ENCODE results near the gene SLC38A5. TPM values are rescaled to one million over a fixed set of nuclear protein-coding genes. Genes with fewer than 3 reads are reported as not detected.

SLC38A5 gene
- polyA plus RNA-seq, 2 of the 4 experiments (the other 2 are of a cell fraction) = 0.32 to 0.36 TPM

DNA sequence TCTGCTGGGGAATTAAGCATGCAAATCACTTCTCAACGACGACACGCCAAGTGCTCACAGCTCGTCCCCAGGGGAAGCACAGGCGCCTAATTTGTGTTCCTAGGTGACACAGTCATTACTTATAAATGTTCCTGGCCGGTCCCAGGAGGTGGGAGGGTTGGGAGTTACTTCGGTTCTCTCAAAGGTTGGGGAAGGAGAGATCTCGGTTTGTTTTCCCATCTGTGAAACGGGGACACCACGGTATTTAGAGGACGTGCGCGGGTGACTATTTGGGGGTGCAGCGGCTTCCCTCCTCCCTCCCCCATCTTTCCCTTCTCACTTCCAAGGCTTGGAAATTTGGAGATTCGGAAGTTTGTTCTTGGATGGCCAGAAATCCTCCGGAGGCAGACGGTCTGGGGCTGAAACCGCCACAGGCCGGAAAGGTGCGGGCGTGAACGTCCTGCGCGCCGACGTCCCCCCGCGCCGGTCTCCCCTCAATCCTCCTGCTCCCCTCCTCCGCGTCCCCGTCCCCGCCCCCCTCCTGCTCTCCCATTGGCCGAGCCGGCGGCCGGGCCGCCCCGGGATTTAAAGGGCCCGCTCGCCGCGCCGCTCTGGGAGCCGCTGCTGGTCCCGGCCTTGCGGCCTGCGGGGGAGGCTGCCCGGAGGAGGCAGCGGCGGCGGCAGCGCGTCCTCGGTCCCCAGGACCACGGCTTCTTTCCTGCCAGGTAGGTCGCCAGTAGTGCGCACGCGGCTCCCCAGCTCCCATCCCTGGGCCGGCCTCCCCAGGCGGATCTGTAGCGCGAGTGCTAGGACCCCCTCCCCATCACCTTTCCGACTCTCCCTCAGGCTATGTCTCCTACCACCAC, 38.6 kb upstream of the SLC38A5 start, which contains the start of gene PORCN:
PORCN (plus strand) TSS at position 593 of the 845 bp plus-strand sequence. CDS start 829 bp downstream, outside the sequence.
- TF ChIP-seq PHF8 (IDR thresholded peaks at IDR 0.05; ENCODE audit: borderline replicate concordance, low read depth) (peak; percentile 67), POLR2A (IDR thresholded peaks at IDR 0.05; ENCODE audit: low read length) (peak; percentile 64), TP53 (CRISPR knock-in tag; IDR thresholded peaks at IDR 0.05) (no peak), ESRRA (IDR thresholded peaks at IDR 0.05; ENCODE audit: borderline replicate concordance, low read length) (no peak), JUN (IDR thresholded peaks at IDR 0.05) (peak in 1 of 2 experiments; percentile 50; a peak in 1 of 5 replicates), ZC3H11A (IDR thresholded peaks at IDR 0.05) (no peak), FOSB (CRISPR knock-in tag; IDR thresholded peaks at IDR 0.05) (no peak)
- TF ChIP-seq, protein P1, sequence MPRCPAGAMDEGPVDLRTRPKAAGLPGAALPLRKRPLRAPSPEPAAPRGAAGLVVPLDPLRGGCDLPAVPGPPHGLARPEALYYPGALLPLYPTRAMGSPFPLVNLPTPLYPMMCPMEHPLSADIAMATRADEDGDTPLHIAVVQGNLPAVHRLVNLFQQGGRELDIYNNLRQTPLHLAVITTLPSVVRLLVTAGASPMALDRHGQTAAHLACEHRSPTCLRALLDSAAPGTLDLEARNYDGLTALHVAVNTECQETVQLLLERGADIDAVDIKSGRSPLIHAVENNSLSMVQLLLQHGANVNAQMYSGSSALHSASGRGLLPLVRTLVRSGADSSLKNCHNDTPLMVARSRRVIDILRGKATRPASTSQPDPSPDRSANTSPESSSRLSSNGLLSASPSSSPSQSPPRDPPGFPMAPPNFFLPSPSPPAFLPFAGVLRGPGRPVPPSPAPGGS (IDR thresholded peaks at IDR 0.05) = peak; percentile 36; the same call in 1 of the 3 replicates
- TF ChIP-seq, protein P2, sequence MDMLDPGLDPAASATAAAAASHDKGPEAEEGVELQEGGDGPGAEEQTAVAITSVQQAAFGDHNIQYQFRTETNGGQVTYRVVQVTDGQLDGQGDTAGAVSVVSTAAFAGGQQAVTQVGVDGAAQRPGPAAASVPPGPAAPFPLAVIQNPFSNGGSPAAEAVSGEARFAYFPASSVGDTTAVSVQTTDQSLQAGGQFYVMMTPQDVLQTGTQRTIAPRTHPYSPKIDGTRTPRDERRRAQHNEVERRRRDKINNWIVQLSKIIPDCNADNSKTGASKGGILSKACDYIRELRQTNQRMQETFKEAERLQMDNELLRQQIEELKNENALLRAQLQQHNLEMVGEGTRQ (IDR thresholded peaks at IDR 0.05) = no peak
- TF ChIP-seq, protein P3, sequence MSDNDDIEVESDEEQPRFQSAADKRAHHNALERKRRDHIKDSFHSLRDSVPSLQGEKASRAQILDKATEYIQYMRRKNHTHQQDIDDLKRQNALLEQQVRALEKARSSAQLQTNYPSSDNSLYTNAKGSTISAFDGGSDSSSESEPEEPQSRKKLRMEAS (IDR thresholded peaks at IDR 0.05) = peak; percentile 65
- H3K4me3 ChIP-seq = peak within 1 kb of the TSS; percentile 81
- ChIA-PET POLR2A (interaction anchor here (0.8 kb wide), 1 partner anchor 31 kb away, joined by 3 read pairs; the partner anchor contains the start of gene TBC1D25), CTCF (interaction anchor here (0.6 to 1.3 kb wide), 3 partner anchors 14 to 70 kb away, joined by 3 to 6 read pairs (median 3); partner anchors contain the start of gene TBC1D25)
- ATAC-seq (peak; percentile 94 to 98), DNase-seq (ENCODE audit: low read depth in 1 of 2, low spot score in 1 of 2) (peak; percentile 58 to 80), FAIRE-seq (no peak)
- 5% methylated on average over 14 of the region's 65 CpGs for WGBS (ENCODE audit: missing lambda C conversion rate)
- H3K4me2 ChIP-seq = peak within 1 kb of the TSS; percentile 82
- H3K27ac ChIP-seq = peak within 1 kb of the TSS; percentile 89 to 95
- no peaks in the 10 kb centered on the region for H3K9me3 ChIP-seq
- peaks cover 12% of the 10 kb centered on the region; the same call in 1 of the 3 replicates for H3K4me1 ChIP-seq

DNA sequence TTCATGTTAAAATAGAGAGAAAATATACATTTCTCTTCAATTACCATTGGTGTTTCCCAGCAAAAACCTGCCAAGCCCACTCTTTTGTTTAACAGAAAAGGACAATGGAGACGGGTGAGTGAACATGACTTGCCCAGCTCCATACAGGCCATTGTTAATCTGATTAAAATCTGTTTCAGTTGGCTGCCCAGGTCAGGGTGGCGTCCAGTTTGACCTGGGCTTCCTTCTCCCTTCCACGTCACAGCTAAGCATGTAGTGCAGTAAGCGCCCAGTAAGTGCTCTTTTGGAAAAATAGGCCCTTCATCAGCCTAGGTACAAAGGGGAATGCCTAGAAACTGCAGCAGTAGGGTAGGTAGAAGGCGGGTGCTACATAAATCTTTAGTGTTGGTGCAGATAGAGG, 37.2 kb upstream of the SLC38A5 start:
- POLR2A ChIA-PET = no interaction called here
- no peak overlapping the region for H3K4me3 ChIP-seq
- DNase-seq (ENCODE audit: low read depth in 1 of 2, low spot score in 1 of 2) (no peak), FAIRE-seq (no peak), ATAC-seq (no peak)
- H3K9me3 ChIP-seq = no peaks in the 10 kb centered on the region
- no peak overlapping the region for H3K4me2 ChIP-seq
- 100% methylated on average over 5 of the region's 5 CpGs for WGBS (ENCODE audit: missing lambda C conversion rate)
- no peak for TF ChIP-seq MYC (IDR thresholded peaks at IDR 0.05; ENCODE audit: borderline replicate concordance, low read length)
- CTCF ChIA-PET = interaction anchor here (0.7 to 1.3 kb wide), 3 partner anchors 13 to 33 kb away, joined by 3 to 6 read pairs (median 3); partner anchors contain the start of gene TBC1D25
- peaks cover 12% of the 10 kb centered on the region; the same call in 1 of the 3 replicates for H3K4me1 ChIP-seq
- H3K27ac ChIP-seq = no peak overlapping the region

DNA sequence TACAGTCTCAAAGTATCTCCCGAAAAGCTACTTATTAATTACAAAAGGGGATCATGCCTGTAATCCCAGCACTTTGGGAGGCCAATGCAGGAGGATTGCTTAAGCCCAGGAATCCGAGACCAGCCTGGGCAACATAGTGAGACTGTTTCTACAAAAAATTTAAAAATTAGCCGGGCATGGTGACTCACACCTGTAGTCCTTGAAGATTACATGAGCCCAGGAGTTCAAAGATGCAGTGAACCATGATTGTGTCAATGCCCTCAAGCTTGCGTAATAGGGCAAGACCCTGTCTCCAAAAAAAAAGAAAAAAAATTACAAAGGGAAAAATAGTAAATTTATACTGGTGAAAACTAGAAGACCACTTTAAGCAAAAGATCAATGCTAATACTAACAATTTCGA, 35.4 kb upstream of the SLC38A5 start:
- DNase-seq (ENCODE audit: low read depth in 1 of 2, low spot score in 1 of 2) = no peak
- Histone ChIP-seq H3K4me3 (no peak overlapping the region), H3K27ac (peak overlapping the region in 1 of 2 experiments; percentile 45; a peak in 1 of 6 replicates), H3K4me2 (peak overlapping the region; percentile 4; the same call in 1 of the 3 replicates), H3K9me3 (no peaks in the 10 kb centered on the region), H3K4me1 (peaks cover 12% of the 10 kb centered on the region; the same call in 1 of the 3 replicates)
- CTCF ChIA-PET = no interaction called here
- POLR2A ChIA-PET = no interaction called here
- no peak for FAIRE-seq
- 47% methylated on average over 5 of the region's 5 CpGs for WGBS (ENCODE audit: missing lambda C conversion rate)
- TF ChIP-seq RNF2 (IDR thresholded peaks at IDR 0.05; ENCODE audit: borderline replicate concordance, low read depth) (no peak), EP300 (IDR thresholded peaks at IDR 0.05) (peak in 1 of 2 experiments; percentile 31; a peak in 1 of 5 replicates), CHD2 (IDR thresholded peaks at IDR 0.05; ENCODE audit: low read length, partially characterized antibody) (no peak), SMC3 (IDR thresholded peaks at IDR 0.05) (no peak), BHLHE40 (IDR thresholded peaks at IDR 0.05; ENCODE audit: low read depth, low read length) (no peak), RFX5 (IDR thresholded peaks at IDR 0.05) (no peak), CEBPB (IDR thresholded peaks at IDR 0.05) (peak; percentile 66), ZC3H11A (IDR thresholded peaks at IDR 0.05) (no peak), POLR2AphosphoS2 (conservative IDR thresholded peaks at IDR 0.05; ENCODE audit: low read length) (no peak)
- TF ChIP-seq, protein P4, sequence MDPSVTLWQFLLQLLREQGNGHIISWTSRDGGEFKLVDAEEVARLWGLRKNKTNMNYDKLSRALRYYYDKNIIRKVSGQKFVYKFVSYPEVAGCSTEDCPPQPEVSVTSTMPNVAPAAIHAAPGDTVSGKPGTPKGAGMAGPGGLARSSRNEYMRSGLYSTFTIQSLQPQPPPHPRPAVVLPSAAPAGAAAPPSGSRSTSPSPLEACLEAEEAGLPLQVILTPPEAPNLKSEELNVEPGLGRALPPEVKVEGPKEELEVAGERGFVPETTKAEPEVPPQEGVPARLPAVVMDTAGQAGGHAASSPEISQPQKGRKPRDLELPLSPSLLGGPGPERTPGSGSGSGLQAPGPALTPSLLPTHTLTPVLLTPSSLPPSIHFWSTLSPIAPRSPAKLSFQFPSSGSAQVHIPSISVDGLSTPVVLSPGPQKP (IDR thresholded peaks at IDR 0.05; ENCODE audit: low read depth, low read length) = no peak
- no peak for ATAC-seq

Measured in A549 (cell line).